ENCODE results near the gene AGBL4.

AGBL4 gene

GRCh38 chr1:48943393-48943792 lies 1080.4 kb downstream of the AGBL4 start:
- no peak for TF ChIP-seq CTCF (IDR thresholded peaks at IDR 0.05)

- TF ChIP-seq CTCF (IDR thresholded peaks at IDR 0.05), result no peak
These were observed 1082.6 kb downstream of the AGBL4 start for GRCh38 chr1:48940962-48941732.

- TF ChIP-seq CTCF (IDR thresholded peaks at IDR 0.05), result no peak
These were observed 1083.4 kb downstream of the AGBL4 start for GRCh38 chr1:48940354-48940753.

GRCh38 chr1:48939828-48940227 lies 1083.9 kb downstream of the AGBL4 start:
- no peak for TF ChIP-seq CTCF (IDR thresholded peaks at IDR 0.05)

- no peak for TF ChIP-seq CTCF (IDR thresholded peaks at IDR 0.05)
These were observed 1084.7 kb downstream of the AGBL4 start for GRCh38 chr1:48939042-48939441.

- TF ChIP-seq CTCF (IDR thresholded peaks at IDR 0.05), result peak; percentile 11; the same call in 1 of the 2 replicates
These were observed 1086.0 kb downstream of the AGBL4 start for GRCh38 chr1:48937732-48938131.

- no peak for TF ChIP-seq CTCF (IDR thresholded peaks at IDR 0.05)
These were observed 1087.3 kb downstream of the AGBL4 start for GRCh38 chr1:48936436-48936835.

GRCh38 chr1:48932366-48932765 lies 1091.4 kb downstream of the AGBL4 start:
- TF ChIP-seq CTCF (IDR thresholded peaks at IDR 0.05), result no peak

Data from LNCAP (cell line).